HepG2 (cell line): ENCODE results near the gene MARS1. TPM values are rescaled to one million over a fixed set of nuclear protein-coding genes. Genes with fewer than 3 reads are reported as not detected.

Experiments
- AKNA ChIP-seq: sonication (generic); formaldehyde crosslinking; IDR thresholded peaks from 2 replicates; pipeline ENCODE4 v1.4.0; 2020; ENCODE audit warnings: missing genetic modification reagents, borderline replicate concordance
- CBFB ChIP-seq: sonication (generic); formaldehyde crosslinking; IDR thresholded peaks from 2 replicates; pipeline ENCODE4 v1.4.0; 2020; ENCODE audit warnings: missing genetic modification reagents
- FUBP1 ChIP-seq: sonication (generic); formaldehyde crosslinking; IDR thresholded peaks from 2 replicates; pipeline ENCODE4 v1.5.1; 2020; ENCODE audit warnings: missing genetic modification reagents, mild to moderate bottlenecking, borderline replicate concordance
- IKZF5 ChIP-seq: IDR thresholded peaks from 2 replicates; pipeline ENCODE4 v1.6.1; 2018; ENCODE audit warnings: missing genetic modification reagents, mild to moderate bottlenecking, missing compliant biosample characterization
- NAIF1 ChIP-seq: sonication (generic); formaldehyde crosslinking; IDR thresholded peaks from 2 replicates; pipeline ENCODE4 v1.5.0; 2020; ENCODE audit warnings: mild to moderate bottlenecking, missing genetic modification reagents, borderline replicate concordance
- NFE2 ChIP-seq: sonication (generic); formaldehyde crosslinking; IDR thresholded peaks from 2 replicates; pipeline ENCODE4 v1.4.0; 2020; ENCODE audit warnings: missing genetic modification reagents
- REPIN1 ChIP-seq: sonication (generic); formaldehyde crosslinking; IDR thresholded peaks from 2 replicates; pipeline ENCODE4 v1.8.0; 2022; ENCODE audit warnings: missing genetic modification reagents, low read depth, mild to moderate bottlenecking, borderline replicate concordance
- RFXAP ChIP-seq: sonication (generic); formaldehyde crosslinking; IDR thresholded peaks from 2 replicates; pipeline ENCODE4 v1.4.0; 2020; ENCODE audit warnings: missing genetic modification reagents, borderline replicate concordance
- RXRB ChIP-seq: IDR thresholded peaks from 2 replicates; pipeline ENCODE4 v1.6.1; 2016; ENCODE audit warnings: borderline replicate concordance, missing genetic modification reagents, missing compliant biosample characterization
- SKI ChIP-seq: fragments of 450-650 bp; IDR thresholded peaks from one replicate; pipeline ENCODE4 v1.6.1; 2018; ENCODE audit warnings: mild to moderate bottlenecking; ENCODE audit not compliant: partially characterized antibody
- SNAI1 ChIP-seq: sonication (generic); formaldehyde crosslinking; IDR thresholded peaks from 2 replicates; pipeline ENCODE4 v1.5.0; 2020; ENCODE audit warnings: mild to moderate bottlenecking, missing genetic modification reagents, borderline replicate concordance
- SOX6 ChIP-seq, 2 experiments: fragments of 450-650 bp in 1 of 2; sonication (generic) in 1 of 2; formaldehyde crosslinking in 1 of 2; IDR thresholded peaks; 2 replicates each; pipeline versions ENCODE4 v1.4.0 to v1.6.1; 2017 to 2020; ENCODE audit warnings: antibody characterized with exemption in 1 of 2, mild to moderate bottlenecking in 1 of 2, missing genetic modification reagents in 1 of 2
- STAT6 ChIP-seq: sonication (generic); formaldehyde crosslinking; IDR thresholded peaks from 2 replicates; pipeline ENCODE4 v1.4.0; 2020; ENCODE audit warnings: missing genetic modification reagents, mild to moderate bottlenecking, borderline replicate concordance
- SYNCRIP ChIP-seq: fragments of 200-400 bp; formaldehyde crosslinking; IDR thresholded peaks from 2 replicates; pipeline ENCODE4 v1.6.1; 2018; ENCODE audit warnings: mild to moderate bottlenecking, low read depth, low read length; ENCODE audit not compliant: insufficient read depth
- TRIM24 ChIP-seq: sonication (generic); formaldehyde crosslinking; IDR thresholded peaks from 2 replicates; pipeline ENCODE4 v1.8.0; 2022; ENCODE audit warnings: mild to moderate bottlenecking, missing genetic modification reagents
- ZNF550 ChIP-seq: sonication (generic); formaldehyde crosslinking; IDR thresholded peaks from 2 replicates; pipeline ENCODE4 v1.4.0; 2020; ENCODE audit warnings: mild to moderate bottlenecking, missing genetic modification reagents, borderline replicate concordance
- ZNF652 ChIP-seq: IDR thresholded peaks from 2 replicates; pipeline ENCODE4 v1.6.1; 2016; ENCODE audit warnings: low read depth, borderline replicate concordance
- polyA plus RNA-seq, 8 experiments: library from polyadenylated mRNA; depleted of rRNA in 3 of 8; stranded (reverse) in 7 of 8; unstranded in 1 of 8; fragments of >200 nt; fragmentation: Illumina TruSeq in 4 of 8; extraction: Trizol in 4 of 8; gene quantifications; 2 replicates each; pipeline versions ENCODE4 v1.2.1 to v1.2.3, GENCODE V29; 2011 to 2016; ENCODE audit warnings: low read depth in 4 of 8, missing spikeins in 1 of 8, mixed read lengths in 1 of 8; ENCODE audit not compliant: insufficient read depth in 1 of 8
- total RNA-seq, 5 experiments: library from RNA; depleted of rRNA; stranded (reverse); fragments of >200 nt; fragmentation: Illumina TruSeq; extraction: Trizol; gene quantifications; 2 replicates each; pipeline ENCODE4 v1.2.3, GENCODE V29; 2016; ENCODE audit warnings: low read depth in 1 of 5

Gene MARS1
- total and polyA plus RNA-seq, 2 of the 13 experiments (the other 11 are each of a cell fraction or from before 2014, with no cell fraction given), result 115 to 181 TPM

- TF ChIP-seq SKI (no peak), REPIN1 (CRISPR knock-in tag) (peak; percentile 19; the same call in 1 of the 2 replicates), RXRB (CRISPR knock-in tag) (peak; percentile 13; the same call in 1 of the 2 replicates), SNAI1 (CRISPR knock-in tag) (no peak), IKZF5 (CRISPR knock-in tag) (peak; percentile 76), SOX6 (IDR thresholded peaks at IDR 0.05) (no peak), SOX6 (CRISPR knock-in tag; IDR thresholded peaks at IDR 0.05) (peak; percentile 76), ZNF550 (CRISPR knock-in tag) (no peak), NAIF1 (no peak), NFE2 (no peak), STAT6 (CRISPR knock-in tag) (0 out of 2 replicates have a peak, but pooled peaks have one; percentile 57), FUBP1 (no peak), CBFB (CRISPR knock-in tag) (0 out of 2 replicates have a peak, but pooled peaks have one; percentile 29), SYNCRIP (no peak), AKNA (no peak), RFXAP (CRISPR knock-in tag) (no peak), ZNF652 (no peak), TRIM24 (CRISPR knock-in tag) (no peak)
These were observed at the start of gene MARS1 (continued) for GRCh38 chr12:57487597-57488401.
